GM12878 (cell line): Measurements from ENCODE around the gene UBE2O. TPM values are rescaled to one million over a fixed set of nuclear protein-coding genes. Genes with fewer than 3 reads are reported as not detected.

ENCODE experiments used
- BHLHE40 ChIP-seq, 2 experiments: fragments of 450-650 bp in 1 of 2; IDR thresholded peaks; 2 replicates each; pipeline ENCODE4 v1.6.1; 2011 to 2017; ENCODE audit warnings: low read depth in 2 of 2, borderline replicate concordance in 1 of 2, improper control_type of control experiment in 1 of 2, low read length in 1 of 2, mild to moderate bottlenecking in 1 of 2
- DPF2 ChIP-seq: fragments of 450-650 bp; IDR thresholded peaks from 2 replicates; pipeline ENCODE4 v1.6.1; 2017; ENCODE audit warnings: mild to moderate bottlenecking
- ETV6 ChIP-seq, 2 experiments: fragments of 450-650 bp in 1 of 2; IDR thresholded peaks in 1 of 2; conservative IDR thresholded peaks in 1 of 2; 2 replicates each; pipeline ENCODE4 v1.6.1; 2014; ENCODE audit warnings: antibody characterized with exemption in 1 of 2, borderline replicate concordance in 1 of 2, low read depth in 1 of 2, mild to moderate bottlenecking in 1 of 2, moderate library complexity in 1 of 2
- IKZF2 ChIP-seq, 2 experiments: fragments of 450-650 bp; IDR thresholded peaks; 2 replicates each; pipeline ENCODE4 v1.6.1; 2017; ENCODE audit warnings: mild to moderate bottlenecking in 2 of 2, moderate library complexity in 2 of 2
- KAT2A ChIP-seq: conservative IDR thresholded peaks from 2 replicates; pipeline ENCODE4 v1.6.1; 2011; ENCODE audit warnings: low read depth, low read length; ENCODE audit not compliant: control insufficient read depth
- LARP7 ChIP-seq: fragments of 450-650 bp; IDR thresholded peaks from 2 replicates; pipeline ENCODE4 v1.6.1; 2017; ENCODE audit warnings: mild to moderate bottlenecking
- MTA2 ChIP-seq: fragments of 450-650 bp; IDR thresholded peaks from 2 replicates; pipeline ENCODE4 v1.6.1; 2016; ENCODE audit warnings: low read depth, mild to moderate bottlenecking, moderate library complexity
- MXI1 ChIP-seq: fragments of 150-350 bp; IDR thresholded peaks from 2 replicates; pipeline ENCODE4 v1.6.1; 2011; ENCODE audit warnings: low read depth, mild to moderate bottlenecking, inconsistent platforms, low read length, improper control_type of control experiment
- NFIC ChIP-seq: IDR thresholded peaks from 2 replicates; pipeline ENCODE4 v1.6.1; 2012; ENCODE audit warnings: low read depth, mild to moderate bottlenecking, inconsistent platforms, low read length, moderate library complexity
- NRF1 ChIP-seq: conservative IDR thresholded peaks from 2 replicates; pipeline ENCODE4 v1.6.1; 2011; ENCODE audit warnings: mild to moderate bottlenecking, low read depth, low read length, improper control_type of control experiment
- SIN3A ChIP-seq: IDR thresholded peaks from 2 replicates; pipeline ENCODE4 v1.6.1; 2012; ENCODE audit warnings: low read depth, low read length, improper control_type of control experiment
- SP1 ChIP-seq: IDR thresholded peaks from one replicate; pipeline ENCODE4 v1.6.1; 2011; ENCODE audit warnings: low read depth, low read length
- ZNF217 ChIP-seq: fragments of 450-650 bp; IDR thresholded peaks from 2 replicates; pipeline ENCODE4 v1.6.1; 2017; ENCODE audit warnings: antibody characterized with exemption, mild to moderate bottlenecking
- ZNF24 ChIP-seq: fragments of 450-650 bp; IDR thresholded peaks from 2 replicates; pipeline ENCODE4 v1.6.1; 2017; ENCODE audit warnings: antibody characterized with exemption, mild to moderate bottlenecking
- ZSCAN29 ChIP-seq: fragments of 450-650 bp; IDR thresholded peaks from 2 replicates; pipeline ENCODE4 v1.6.1; 2017; ENCODE audit warnings: mild to moderate bottlenecking, moderate library complexity
- polyA plus RNA-seq, 11 experiments: library from polyadenylated mRNA; depleted of rRNA in 4 of 11; unstranded in 6 of 11; stranded (reverse) in 5 of 11; fragments of >200 nt; fragmentation: Nextera tagmentation in 4 of 11; fragmentation: Illumina TruSeq in 1 of 11; extraction: Ambion mirVana in 4 of 11; extraction: Trizol in 1 of 11; gene quantifications; 1 replicate in 1 of 11; 2 replicates in 10 of 11; pipeline versions ENCODE4 v1.2.1 to v1.2.3, GENCODE V29; 2011 to 2016; ENCODE audit warnings: inconsistent platforms in 2 of 11, missing spikeins in 2 of 11, low read depth in 1 of 11
- total RNA-seq, 4 experiments: library from RNA; depleted of rRNA in 3 of 4; stranded (reverse); fragments of >200 nt in 3 of 4; fragmentation: Illumina TruSeq in 1 of 4; extraction: Trizol in 1 of 4; gene quantifications; 2 replicates each; pipeline versions ENCODE4 v1.2.1 to v1.2.3, GENCODE V29; 2013 to 2021
- TF ChIP-seq, protein P1 (sequence below): fragments of 150-350 bp; IDR thresholded peaks from 2 replicates; pipeline ENCODE4 v1.6.1; 2016; ENCODE audit warnings: low read depth, low read length
- TF ChIP-seq, protein P2 (sequence below): fragments of 450-650 bp; IDR thresholded peaks from 2 replicates; pipeline ENCODE4 v1.6.1; 2017; ENCODE audit warnings: low read depth, mild to moderate bottlenecking, moderate library complexity
- TF ChIP-seq, protein P3 (sequence below): fragments of 150-350 bp; IDR thresholded peaks from 2 replicates; pipeline ENCODE4 v1.6.1; 2014; ENCODE audit warnings: mild to moderate bottlenecking, low read depth, low read length
- TF ChIP-seq, protein P4 (sequence below): IDR thresholded peaks from 2 replicates; pipeline ENCODE4 v1.6.1; 2011; ENCODE audit warnings: borderline replicate concordance, low read depth, mild to moderate bottlenecking, moderate library complexity, mixed read lengths, low read length; ENCODE audit not compliant: insufficient read depth; ENCODE audit errors: extremely low read length
- TF ChIP-seq, protein P5 (sequence below): fragments of 450-650 bp; conservative IDR thresholded peaks from 2 replicates; pipeline ENCODE4 v1.6.1; 2017; ENCODE audit warnings: mild to moderate bottlenecking, moderate library complexity

UBE2O gene
- total and polyA plus RNA-seq, 10 of the 15 experiments (the other 5 are each of a cell fraction or from before 2014, with no cell fraction given), result 2.1 to 39.0 (median 14.1) TPM

DNA sequence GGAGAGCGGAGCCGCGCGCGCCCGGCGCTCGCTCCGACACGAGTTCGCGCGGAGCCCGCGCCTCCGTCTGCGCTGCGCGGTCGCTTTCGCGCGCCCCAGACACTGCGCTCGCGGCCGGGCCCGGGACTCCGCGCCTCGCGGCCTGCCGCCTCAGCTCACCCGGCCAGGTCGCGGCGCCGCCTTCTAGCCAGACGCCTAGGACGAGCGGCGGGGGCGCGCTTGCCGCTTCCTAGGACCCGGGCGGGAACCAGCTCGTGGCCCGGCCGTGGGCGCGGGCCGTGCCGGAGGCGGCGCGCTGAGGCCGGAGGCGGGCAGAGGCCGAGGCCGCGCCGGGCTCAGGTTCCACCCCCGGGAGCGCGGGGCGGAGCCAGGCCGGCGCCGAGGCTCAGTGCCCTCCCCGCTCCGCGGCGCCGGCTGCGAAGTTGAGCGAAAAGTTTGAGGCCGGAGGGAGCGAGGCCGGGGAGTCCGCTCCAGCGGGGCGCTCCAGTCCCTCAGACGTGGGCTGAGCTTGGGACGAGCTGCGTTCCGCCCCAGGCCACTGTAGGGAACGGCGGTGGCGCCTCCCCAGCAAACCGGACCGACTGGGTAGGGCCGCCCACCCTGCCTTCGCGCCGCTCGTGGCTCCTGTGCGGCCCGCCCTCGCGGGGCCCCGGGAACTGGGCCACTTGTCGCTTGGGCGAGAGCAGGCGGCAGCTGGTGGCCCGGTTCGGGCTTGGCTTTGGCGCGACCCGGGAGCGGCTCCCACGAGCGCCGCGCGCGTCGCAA is 68.5 kb downstream of the UBE2O start, which contains the start of gene SPHK1 (continued):
- TF ChIP-seq, protein P1, sequence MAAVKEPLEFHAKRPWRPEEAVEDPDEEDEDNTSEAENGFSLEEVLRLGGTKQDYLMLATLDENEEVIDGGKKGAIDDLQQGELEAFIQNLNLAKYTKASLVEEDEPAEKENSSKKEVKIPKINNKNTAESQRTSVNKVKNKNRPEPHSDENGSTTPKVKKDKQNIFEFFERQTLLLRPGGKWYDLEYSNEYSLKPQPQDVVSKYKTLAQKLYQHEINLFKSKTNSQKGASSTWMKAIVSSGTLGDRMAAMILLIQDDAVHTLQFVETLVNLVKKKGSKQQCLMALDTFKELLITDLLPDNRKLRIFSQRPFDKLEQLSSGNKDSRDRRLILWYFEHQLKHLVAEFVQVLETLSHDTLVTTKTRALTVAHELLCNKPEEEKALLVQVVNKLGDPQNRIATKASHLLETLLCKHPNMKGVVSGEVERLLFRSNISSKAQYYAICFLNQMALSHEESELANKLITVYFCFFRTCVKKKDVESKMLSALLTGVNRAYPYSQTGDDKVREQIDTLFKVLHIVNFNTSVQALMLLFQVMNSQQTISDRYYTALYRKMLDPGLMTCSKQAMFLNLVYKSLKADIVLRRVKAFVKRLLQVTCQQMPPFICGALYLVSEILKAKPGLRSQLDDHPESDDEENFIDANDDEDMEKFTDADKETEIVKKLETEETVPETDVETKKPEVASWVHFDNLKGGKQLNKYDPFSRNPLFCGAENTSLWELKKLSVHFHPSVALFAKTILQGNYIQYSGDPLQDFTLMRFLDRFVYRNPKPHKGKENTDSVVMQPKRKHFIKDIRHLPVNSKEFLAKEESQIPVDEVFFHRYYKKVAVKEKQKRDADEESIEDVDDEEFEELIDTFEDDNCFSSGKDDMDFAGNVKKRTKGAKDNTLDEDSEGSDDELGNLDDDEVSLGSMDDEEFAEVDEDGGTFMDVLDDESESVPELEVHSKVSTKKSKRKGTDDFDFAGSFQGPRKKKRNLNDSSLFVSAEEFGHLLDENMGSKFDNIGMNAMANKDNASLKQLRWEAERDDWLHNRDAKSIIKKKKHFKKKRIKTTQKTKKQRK, result no peak
- TF ChIP-seq, protein P2, sequence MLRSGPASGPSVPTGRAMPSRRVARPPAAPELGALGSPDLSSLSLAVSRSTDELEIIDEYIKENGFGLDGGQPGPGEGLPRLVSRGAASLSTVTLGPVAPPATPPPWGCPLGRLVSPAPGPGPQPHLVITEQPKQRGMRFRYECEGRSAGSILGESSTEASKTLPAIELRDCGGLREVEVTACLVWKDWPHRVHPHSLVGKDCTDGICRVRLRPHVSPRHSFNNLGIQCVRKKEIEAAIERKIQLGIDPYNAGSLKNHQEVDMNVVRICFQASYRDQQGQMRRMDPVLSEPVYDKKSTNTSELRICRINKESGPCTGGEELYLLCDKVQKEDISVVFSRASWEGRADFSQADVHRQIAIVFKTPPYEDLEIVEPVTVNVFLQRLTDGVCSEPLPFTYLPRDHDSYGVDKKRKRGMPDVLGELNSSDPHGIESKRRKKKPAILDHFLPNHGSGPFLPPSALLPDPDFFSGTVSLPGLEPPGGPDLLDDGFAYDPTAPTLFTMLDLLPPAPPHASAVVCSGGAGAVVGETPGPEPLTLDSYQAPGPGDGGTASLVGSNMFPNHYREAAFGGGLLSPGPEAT, result no peak
- no peak for TF ChIP-seq MTA2
- TF ChIP-seq NFIC, result no peak
- TF ChIP-seq, protein P3, sequence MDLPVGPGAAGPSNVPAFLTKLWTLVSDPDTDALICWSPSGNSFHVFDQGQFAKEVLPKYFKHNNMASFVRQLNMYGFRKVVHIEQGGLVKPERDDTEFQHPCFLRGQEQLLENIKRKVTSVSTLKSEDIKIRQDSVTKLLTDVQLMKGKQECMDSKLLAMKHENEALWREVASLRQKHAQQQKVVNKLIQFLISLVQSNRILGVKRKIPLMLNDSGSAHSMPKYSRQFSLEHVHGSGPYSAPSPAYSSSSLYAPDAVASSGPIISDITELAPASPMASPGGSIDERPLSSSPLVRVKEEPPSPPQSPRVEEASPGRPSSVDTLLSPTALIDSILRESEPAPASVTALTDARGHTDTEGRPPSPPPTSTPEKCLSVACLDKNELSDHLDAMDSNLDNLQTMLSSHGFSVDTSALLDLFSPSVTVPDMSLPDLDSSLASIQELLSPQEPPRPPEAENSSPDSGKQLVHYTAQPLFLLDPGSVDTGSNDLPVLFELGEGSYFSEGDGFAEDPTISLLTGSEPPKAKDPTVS, result no peak
- TF ChIP-seq KAT2A, result no peak
- TF ChIP-seq, protein P4, sequence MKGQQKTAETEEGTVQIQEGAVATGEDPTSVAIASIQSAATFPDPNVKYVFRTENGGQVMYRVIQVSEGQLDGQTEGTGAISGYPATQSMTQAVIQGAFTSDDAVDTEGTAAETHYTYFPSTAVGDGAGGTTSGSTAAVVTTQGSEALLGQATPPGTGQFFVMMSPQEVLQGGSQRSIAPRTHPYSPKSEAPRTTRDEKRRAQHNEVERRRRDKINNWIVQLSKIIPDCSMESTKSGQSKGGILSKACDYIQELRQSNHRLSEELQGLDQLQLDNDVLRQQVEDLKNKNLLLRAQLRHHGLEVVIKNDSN, result no peak
- TF ChIP-seq SP1, result no peak
- no peak for TF ChIP-seq ETV6 (conservative IDR thresholded peaks at IDR 0.05 in 1 of 2, IDR thresholded peaks at IDR 0.05 in 1 of 2; ENCODE audit: borderline replicate concordance in 1 of 2, low read depth in 1 of 2)
- TF ChIP-seq ZSCAN29, result 0 out of 2 replicates have a peak, but pooled peaks have one; percentile 29
- no peak for TF ChIP-seq NRF1
- peak; percentile 47; the same call in 1 of the 2 replicates for TF ChIP-seq ZNF217
- TF ChIP-seq, protein P5, sequence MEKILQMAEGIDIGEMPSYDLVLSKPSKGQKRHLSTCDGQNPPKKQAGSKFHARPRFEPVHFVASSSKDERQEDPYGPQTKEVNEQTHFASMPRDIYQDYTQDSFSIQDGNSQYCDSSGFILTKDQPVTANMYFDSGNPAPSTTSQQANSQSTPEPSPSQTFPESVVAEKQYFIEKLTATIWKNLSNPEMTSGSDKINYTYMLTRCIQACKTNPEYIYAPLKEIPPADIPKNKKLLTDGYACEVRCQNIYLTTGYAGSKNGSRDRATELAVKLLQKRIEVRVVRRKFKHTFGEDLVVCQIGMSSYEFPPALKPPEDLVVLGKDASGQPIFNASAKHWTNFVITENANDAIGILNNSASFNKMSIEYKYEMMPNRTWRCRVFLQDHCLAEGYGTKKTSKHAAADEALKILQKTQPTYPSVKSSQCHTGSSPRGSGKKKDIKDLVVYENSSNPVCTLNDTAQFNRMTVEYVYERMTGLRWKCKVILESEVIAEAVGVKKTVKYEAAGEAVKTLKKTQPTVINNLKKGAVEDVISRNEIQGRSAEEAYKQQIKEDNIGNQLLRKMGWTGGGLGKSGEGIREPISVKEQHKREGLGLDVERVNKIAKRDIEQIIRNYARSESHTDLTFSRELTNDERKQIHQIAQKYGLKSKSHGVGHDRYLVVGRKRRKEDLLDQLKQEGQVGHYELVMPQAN, result 0 out of 2 replicates have a peak, but pooled peaks have one; percentile 27
- TF ChIP-seq DPF2, result peak; percentile 60
- no peak for TF ChIP-seq IKZF2 (IDR thresholded peaks at IDR 0.05)
- no peak for TF ChIP-seq MXI1
- TF ChIP-seq BHLHE40 (IDR thresholded peaks at IDR 0.05; ENCODE audit: borderline replicate concordance in 1 of 2, low read depth in 2 of 2, low read length in 1 of 2), result peak; percentile 4 to 71; a peak in 2 of 4 replicates
- no peak for TF ChIP-seq ZNF24
- no peak for TF ChIP-seq SIN3A
- peak; percentile 64 for TF ChIP-seq LARP7
